ENCODE measurements around the gene B9D2. TPM values are rescaled to one million over a fixed set of nuclear protein-coding genes. Genes with fewer than 3 reads are reported as not detected.
"Not testable (repeated sequence)": the region's sequence is repeated elsewhere in the genome, so short reads cannot be mapped to it uniquely, and the experiment has no call there.

Gene B9D2
- total RNA-seq, 2 donors from 2014 or later = 6.2 to 8.6 TPM

DNA sequence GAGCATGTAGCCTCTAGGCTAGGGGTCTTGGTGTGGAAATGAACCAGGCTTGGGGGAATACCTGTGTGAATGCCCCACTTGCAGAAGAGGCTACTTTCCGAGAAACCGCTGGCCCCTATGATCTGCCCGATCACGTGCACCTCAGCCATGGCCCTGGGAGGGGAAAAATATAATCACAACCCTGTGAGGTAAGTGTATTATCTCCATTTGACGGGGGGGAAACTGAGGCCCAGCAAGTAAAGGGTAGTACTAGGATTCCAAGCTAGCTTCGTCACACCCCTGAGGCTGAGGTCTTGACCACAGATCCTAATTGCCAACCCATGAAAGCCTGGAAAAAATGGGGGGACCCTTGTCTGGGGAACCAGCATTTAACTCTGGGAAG is 587 bp downstream of the B9D2 start:
- ATAC-seq = no peak
- DNase-seq = peak in 1 of 2 donors; percentile 30
- intact Hi-C loops (cut with DNase I, micrococcal nuclease) = no loop called here

DNA sequence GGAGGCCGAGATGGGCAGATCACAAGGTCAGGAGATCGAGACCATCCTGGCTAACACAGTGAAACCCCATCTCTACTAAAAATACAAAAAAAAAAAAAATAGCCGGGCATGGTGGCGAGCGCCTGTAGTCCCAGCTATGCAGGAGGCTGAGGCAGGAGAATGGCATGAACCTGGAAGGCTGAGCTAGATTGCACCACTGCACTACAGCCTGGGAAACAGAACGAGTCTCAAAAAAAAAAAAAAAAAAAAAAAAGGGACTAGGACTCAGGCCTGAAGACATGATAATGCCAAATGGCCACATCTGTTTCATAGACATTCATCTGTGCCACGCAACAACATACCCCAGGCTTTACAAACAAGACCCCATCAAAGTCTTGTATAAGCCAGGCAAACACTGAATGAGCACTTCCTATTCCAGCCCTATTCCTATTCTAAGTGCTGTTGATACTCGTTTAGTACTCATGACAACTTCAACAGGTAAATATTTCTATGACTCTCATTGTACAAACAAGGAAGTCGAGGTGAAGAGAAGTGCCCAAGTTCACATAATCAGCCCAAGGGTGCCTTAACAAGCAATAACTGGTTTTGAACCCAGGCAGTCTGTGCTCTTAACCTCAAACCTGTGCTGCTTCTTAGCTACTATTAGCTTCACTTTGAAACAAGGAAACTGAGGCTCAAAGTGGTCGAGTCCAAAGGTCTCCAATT is 1.7 kb downstream of the B9D2 start:
- intact Hi-C loops (cut with DNase I, micrococcal nuclease) = no loop called here
- ATAC-seq = peak; percentile 62
- DNase-seq = no peak

- intact Hi-C loops (cut with DNase I, micrococcal nuclease) = no loop called here
- no peak for DNase-seq
- ATAC-seq = no peak
Measured at GRCh38 chr19:41359741-41360140, 4.2 kb downstream of the B9D2 start.

GRCh38 chr19:41357746-41358145 is 6.2 kb downstream of the B9D2 start:
- ATAC-seq (no peak), DNase-seq (no peak)
- intact Hi-C loops (cut with DNase I, micrococcal nuclease) = no loop called here

GRCh38 chr19:41356984-41357739 is 6.8 kb downstream of the B9D2 start:
- no peak for ATAC-seq
- intact Hi-C loops (cut with DNase I, micrococcal nuclease) = no loop called here
- no peak for DNase-seq

DNA sequence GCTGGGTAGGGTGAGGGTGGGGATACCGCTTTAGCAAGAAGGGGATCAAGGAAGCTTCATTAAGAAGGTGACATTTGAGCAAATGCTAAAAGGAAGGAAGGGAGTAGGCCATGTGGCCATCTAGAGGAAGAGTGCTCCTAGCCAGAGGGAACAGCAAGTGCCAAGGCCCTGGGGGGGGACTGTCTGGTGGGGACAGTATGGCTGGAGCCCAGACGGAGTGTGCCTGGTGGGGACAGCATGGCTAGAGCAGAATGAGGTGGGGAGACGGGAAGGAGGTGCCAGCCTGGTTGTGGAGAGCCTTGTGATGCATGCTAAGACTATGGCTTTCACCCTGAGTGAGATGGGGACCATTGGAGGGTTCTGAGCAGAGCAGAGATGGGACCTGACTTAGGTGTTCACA is 8.1 kb downstream of the B9D2 start:
- intact Hi-C loops (cut with DNase I, micrococcal nuclease) = no loop called here
- ATAC-seq (no peak), DNase-seq (no peak)

DNA sequence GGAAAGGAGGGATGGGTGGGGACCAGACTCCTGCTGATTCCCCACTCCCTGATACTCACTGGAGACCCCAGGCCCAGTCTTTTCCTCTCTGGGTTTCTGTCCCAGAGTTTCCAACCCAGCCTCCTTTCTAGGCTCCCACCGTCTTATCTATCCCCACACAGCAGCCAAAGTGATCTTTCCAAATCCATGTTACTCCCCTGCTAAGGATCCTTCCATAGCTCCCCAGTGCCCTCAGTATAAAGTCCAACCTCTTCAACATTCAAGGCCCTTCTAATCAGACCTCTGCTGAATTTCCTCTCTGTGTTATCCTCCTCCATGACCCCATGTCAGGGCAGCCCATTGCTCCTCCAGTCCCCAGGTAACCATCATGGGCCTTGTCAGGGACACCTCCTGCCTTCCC is 8.9 kb downstream of the B9D2 start:
- DNase-seq = no peak
- intact Hi-C loops (cut with DNase I, micrococcal nuclease) = no loop called here

GRCh38 chr19:41354343-41354953 is 9.5 kb downstream of the B9D2 start:
- ATAC-seq (no peak), DNase-seq (peak in 1 of 2 donors; percentile 33)
- intact Hi-C loops (cut with DNase I, micrococcal nuclease) = no loop called here

More for the DNA sequence above, 8.9 kb downstream of the B9D2 start:
- no peak for ATAC-seq

DNA sequence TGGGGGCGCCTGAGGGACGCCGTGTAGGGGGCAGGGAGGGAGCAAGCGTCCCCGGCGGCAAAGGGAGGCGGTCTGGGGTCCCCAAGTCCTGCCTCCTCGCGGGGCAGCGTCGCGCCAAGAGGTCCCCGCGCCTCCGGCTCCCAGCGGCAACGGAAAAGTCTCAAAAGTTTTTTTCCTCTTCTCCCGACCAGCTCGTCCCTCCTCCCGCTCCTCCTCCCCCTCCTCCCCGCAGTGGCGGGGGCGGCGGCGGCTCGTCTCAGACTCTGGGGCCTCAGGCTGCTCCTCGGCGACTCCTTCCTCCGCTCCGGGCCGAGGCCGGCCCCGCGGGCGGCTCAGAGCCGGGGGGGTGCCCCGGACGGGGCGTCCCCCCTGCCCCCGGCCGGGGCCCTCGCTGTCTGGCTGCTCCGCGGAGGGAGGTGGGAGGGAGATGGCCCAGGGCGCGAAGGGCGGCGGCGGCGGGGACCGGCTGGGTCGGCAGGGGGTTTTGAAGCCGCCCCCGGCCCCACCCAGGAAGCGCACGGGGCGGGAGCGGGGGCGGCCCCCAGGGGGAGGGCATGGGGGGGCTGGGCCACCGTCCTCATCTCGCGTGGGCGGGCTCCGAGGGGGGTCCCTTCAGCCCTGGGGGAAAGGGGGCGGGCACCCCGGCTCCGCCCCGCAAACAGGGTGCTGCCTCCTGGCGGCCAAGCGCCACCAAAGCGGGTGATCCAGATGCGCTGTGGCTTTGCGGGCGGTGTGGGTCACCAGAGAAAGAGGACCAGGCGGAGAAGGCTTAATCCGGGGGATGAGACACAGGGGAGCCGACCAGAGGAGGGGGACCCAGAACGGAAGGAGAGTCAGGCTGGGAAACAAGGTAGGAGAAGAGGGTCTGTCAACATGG is 10.2 kb downstream of the B9D2 start, which contains the start of gene TGFB1:
Gene TGFB1 (minus strand): TSS at position 457 of the 877 bp plus-strand sequence. CDS start 878 bp downstream, outside the sequence.
- intact Hi-C loops (cut with DNase I, micrococcal nuclease) = no loop called here
- ATAC-seq (peak; percentile 62), DNase-seq (peak; percentile 84 to 88)

DNA sequence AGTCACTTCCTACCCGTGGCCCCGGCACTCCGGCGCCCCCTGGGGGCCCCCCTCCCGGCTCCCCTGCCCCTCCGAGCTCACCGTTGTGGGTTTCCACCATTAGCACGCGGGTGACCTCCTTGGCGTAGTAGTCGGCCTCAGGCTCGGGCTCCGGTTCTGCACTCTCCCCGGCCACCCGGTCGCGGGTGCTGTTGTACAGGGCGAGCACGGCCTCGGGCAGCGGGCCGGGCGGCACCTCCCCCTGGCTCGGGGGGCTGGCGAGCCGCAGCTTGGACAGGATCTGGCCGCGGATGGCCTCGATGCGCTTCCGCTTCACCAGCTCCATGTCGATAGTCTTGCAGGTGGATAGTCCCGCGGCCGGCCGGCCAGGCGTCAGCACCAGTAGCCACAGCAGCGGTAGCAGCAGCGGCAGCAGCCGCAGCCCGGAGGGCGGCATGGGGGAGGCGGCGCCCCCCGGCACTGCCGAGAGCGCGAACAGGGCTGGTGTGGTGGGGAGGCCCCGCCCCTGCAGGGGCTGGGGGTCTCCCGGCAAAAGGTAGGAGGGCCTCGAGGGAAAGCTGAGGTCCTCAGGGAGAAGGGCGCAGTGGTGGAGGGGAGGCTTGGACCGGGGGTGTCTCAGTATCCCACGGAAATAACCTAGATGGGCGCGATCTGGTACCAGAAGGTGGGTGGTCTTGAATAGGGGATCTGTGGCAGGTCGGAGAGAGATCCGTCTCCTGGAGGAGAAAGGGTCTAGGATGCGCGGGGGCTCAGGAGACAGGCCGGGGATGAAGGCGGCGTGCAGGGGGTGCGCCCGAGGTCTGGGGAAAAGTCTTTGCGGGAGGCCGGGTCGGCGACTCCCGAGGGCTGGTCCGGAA is 11.1 kb downstream of the B9D2 start:
- DNase-seq = peak in 1 of 2 donors; percentile 78
- intact Hi-C loops (cut with DNase I, micrococcal nuclease) = no loop called here
- peak; percentile 27 for ATAC-seq

- DNase-seq (no peak), ATAC-seq (no peak)
- intact Hi-C loops (cut with DNase I, micrococcal nuclease) = no loop called here
Measured at GRCh38 chr19:41352279-41352608, 11.7 kb downstream of the B9D2 start.

- DNase-seq (peak; percentile 65 to 79), ATAC-seq (peak; percentile 74)
- intact Hi-C loops (cut with DNase I, micrococcal nuclease) = no loop called here
Measured at GRCh38 chr19:41351339-41352245, 12.4 kb downstream of the B9D2 start.

GRCh38 chr19:41350735-41351338 is 13.1 kb downstream of the B9D2 start:
- DNase-seq (no peak), ATAC-seq (peak; percentile 31)
- intact Hi-C loops (cut with DNase I, micrococcal nuclease) = no loop called here

DNA sequence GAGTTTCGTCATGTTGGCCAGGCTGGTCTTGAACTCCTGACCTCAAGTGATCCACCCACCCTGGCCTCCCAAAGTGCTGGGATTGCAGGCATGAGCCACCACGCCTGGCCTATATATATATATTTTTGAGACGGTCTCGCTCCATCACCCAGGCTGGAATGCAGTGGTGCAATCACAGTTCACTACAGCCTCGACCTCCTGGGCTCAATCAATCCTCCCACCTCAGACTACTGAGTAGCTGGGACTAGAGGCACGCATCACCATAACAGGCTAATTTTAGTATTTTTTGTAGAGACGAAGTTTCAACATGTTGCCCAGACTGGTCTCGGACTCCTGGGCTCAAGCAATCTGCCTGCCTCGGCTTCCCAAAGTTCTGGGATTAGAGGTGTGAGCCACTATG is 17.0 kb downstream of the B9D2 start:
- ATAC-seq; DNase-seq; intact Hi-C loops (cut with DNase I, micrococcal nuclease): not testable (repeated sequence)

DNA sequence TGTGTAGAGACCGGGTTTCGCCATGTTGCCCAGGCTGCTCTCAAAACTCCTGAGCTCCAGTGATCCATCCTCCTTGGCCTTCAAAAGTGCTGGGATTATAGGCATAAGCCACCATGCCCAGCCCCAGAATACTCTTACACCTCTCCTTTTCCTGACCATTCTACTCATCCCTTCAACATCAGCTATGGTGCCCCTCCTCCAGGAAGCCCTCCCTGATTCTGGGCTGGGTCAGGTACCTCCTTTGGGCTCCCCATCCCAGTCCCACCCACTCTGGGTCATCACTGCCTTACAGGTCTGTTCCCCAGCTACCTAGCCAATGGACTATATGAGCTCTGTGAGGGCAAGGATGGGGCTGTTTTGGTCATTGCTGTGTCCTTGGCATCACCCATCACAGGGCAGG is 19.8 kb downstream of the B9D2 start:
- ATAC-seq (no peak), DNase-seq (no peak)
- intact Hi-C loops (cut with DNase I, micrococcal nuclease) = no loop called here

- peak; percentile 96 for ATAC-seq
- intact Hi-C loops (cut with DNase I, micrococcal nuclease) = no loop called here
- DNase-seq = peak in 1 of 2 donors; percentile 58
Measured at GRCh38 chr19:41341669-41342490, 22.1 kb downstream of the B9D2 start.

All from left colon (tissue), 2 donors.